IPS DF 4.7 (cell line): ENCODE data around the gene GCNT2.
"Not testable (repeated sequence)": the region's sequence is repeated elsewhere in the genome, so short reads cannot be mapped to it uniquely, and the experiment has no call there.

Experiments
- DNase-seq: peaks from one replicate; pipeline ENCODE4 v3.0.0-alpha.2; 2013; ENCODE audit warnings: low spot score; ENCODE audit errors: extremely low read depth

Gene GCNT2

GRCh38 chr6:10545482-10545881 lies 24.3 kb downstream of the GCNT2 start:
- no peak for DNase-seq

DNA sequence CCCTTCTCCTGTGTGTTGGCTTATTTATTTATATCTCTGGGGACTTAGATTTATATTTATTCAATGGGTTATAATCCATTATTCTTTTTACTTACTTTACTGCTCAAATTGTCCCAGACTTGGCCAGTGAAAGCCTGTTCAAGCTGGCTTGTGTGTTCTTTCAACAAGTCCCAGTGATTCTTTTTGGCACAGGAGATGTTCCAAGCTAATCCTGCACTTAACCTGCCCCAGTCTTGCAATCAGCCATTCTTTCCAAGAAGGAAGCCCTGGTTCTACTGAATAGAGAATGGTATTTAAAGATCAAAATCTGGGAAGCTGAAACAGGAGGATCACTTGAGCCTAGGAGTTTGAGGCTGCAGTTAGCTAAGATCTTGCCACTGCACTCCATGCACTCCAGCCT lies 26.7 kb downstream of the GCNT2 start:
- no peak for DNase-seq

DNA sequence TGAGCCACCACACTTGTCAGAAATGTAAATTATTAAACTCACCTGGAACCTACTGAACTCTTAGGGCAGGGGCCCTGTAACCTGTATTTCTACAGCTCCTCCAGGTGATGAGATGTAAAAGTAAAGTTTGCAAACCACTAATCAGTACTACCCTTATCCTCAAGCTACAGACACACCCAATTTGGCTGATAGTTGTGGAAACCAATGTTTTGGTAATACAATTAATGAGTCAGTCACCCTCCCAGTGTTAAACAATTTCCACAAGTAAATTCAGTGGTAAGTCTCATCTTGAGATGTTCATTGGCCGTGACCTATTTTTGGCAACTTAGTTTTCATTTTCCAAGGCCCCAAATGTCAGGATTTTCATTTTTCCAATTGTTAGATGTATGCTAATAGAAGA lies 29.6 kb downstream of the GCNT2 start:
- DNase-seq, result no peak

DNA sequence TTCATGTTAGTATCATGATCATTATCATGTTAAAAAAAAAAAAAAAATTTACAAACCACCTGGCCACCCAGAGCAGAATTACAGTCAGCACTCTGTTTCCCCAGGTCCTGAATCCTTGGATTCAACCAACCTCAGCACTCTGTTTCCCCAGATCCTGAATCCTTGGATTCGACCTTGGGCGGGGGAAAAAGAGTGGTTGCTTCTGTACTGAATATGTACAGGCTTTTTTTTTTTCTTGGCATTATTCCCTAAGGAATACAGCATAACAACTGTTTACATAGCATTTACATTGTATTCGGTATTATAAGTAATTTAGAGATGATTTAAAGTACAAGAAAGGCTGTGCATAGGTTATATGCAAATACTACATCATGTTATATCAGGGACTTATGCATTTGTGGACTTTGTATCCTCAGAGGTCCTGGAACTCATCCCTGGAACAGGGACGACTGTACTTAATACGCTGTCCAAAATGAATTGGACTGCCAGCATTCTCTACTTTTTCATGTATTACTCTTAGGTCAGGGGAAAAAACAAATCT lies 31.2 kb downstream of the GCNT2 start:
- DNase-seq, result no peak

- DNase-seq, result no peak
These were observed 32.7 kb downstream of the GCNT2 start for GRCh38 chr6:10553871-10554270.

- no peak for DNase-seq
These were observed 33.7 kb downstream of the GCNT2 start for GRCh38 chr6:10554826-10555225.

DNA sequence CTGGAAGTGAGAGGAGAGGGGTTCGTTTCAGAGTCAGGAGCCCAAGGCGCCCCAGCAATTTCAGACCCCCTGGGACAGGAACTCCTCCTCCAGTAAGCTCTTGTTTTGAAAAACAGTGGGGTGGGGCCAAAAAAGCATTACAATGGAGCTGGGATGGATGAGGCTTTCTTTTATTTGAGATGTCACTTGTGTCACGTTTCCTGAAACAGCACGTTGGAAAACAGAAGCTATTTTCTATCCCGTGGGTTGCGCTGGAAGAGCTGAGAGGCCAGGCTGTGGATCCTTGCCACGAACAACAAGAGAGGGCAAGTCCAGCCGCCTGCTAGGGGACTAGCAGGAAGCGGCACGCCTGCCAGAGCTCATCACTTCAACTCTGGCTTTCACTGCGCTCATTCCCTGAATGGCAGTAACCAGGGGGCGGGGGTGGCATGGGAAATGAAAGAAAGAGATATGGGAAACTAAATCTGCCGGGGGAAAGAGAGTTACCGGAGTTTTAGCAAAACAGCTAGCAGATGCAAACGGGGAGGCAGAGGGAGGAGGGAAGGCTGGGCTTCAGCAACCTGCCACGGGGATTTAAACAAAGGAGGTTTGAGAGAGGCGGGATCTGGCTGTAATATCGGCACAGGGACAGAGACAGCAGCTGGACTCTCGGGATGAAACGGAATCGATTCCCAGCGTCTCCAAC lies 34.6 kb downstream of the GCNT2 start:
- DNase-seq, result no peak

DNA sequence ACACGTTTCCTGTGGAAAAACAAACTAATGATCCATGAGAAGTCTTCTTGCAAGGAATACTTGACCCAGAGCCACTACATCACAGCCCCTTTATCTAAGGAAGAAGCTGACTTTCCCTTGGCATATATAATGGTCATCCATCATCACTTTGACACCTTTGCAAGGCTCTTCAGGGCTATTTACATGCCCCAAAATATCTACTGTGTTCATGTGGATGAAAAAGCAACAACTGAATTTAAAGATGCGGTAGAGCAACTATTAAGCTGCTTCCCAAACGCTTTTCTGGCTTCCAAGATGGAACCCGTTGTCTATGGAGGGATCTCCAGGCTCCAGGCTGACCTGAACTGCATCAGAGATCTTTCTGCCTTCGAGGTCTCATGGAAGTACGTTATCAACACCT lies 35.4 kb downstream of the GCNT2 start:
- DNase-seq, result no peak

GRCh38 chr6:10556992-10557391 lies 35.8 kb downstream of the GCNT2 start:
- DNase-seq, result no peak

- DNase-seq, result no peak
These were observed 36.8 kb downstream of the GCNT2 start for GRCh38 chr6:10557913-10558312.

DNA sequence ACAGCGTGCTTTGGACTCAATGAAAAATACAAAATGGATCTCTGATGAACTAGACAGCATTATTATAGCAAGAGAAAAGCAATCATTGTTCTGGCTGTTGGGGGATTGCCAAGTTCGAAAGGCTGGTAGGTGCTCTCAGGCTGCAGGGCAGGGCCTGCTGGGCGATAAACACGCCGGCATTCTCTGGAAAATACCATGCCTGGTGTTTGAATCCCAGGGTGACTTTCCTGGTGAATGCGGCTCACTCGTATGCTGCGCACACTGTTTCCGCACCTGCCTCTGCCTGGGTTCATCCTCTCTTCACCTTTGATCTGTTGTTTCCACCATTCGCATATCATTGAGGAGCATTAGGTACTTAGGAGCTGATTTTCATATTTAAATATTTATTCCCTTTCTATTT lies 37.4 kb downstream of the GCNT2 start:
- DNase-seq, result no peak

DNA sequence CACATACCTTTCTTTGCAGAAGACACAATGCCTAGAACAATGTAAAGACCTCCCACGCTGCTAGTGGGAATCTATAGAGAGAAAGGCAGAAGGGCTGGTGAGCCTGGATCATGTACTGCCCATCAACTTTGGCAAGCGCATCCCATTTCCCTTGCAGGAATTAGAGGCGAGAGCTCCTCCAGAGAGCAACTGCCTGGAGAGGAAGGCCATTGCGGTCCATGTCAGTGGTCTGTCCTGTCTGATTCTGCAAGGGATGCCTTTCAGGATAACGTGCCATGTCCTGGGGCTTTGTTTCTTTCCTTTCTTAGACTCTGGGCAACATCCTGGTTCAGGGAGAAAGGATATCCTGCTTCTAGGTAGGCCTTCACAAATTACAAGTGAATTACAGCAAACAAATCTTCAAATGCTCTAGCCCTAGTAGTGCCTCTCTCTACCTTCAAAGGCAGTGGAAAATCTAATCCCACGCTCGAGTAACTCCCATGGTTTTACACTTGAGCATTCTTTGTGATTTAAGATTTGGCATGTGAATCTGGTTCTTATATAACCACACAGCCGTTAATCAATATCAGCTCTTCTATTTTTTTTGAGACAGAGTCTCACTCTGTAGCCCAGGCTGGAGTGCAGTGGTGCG lies 38.5 kb downstream of the GCNT2 start:
- no peak for DNase-seq

- no peak for DNase-seq
These were observed 40.6 kb downstream of the GCNT2 start for GRCh38 chr6:10561611-10562199.

DNA sequence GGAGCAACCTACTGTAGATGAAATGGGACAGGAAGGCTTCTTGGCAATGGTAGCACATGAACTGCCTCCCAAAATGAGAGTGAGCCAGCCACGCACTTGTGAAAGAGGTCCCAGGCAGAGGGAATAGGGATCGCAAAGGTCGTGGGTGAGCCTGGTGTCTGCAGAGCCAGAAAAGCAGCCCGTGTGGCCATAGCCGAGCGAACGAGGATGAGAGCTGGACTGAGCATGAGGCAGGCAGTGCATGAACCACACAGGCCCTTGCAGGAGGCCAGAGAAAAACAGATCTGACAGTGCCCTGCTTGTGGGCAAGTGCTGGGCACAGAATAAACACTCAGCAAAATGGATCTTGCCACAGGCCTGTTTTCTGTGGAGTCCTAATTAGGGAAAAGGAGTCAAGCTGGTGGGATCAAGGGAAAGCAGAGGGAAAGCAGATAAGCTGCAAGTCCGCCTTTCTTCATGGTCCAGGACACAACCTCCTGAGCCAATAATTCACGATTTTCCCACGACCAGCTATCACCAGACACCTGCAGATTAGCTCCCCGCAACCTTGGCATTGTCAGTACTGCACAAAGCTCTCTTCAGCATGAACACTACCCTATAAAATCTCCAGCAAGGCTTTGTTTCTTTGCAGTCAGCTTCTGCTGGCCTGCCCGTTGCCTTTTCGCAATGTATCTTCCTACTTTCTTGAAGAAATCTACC lies 44.0 kb downstream of the GCNT2 start:
- DNase-seq, result no peak

DNA sequence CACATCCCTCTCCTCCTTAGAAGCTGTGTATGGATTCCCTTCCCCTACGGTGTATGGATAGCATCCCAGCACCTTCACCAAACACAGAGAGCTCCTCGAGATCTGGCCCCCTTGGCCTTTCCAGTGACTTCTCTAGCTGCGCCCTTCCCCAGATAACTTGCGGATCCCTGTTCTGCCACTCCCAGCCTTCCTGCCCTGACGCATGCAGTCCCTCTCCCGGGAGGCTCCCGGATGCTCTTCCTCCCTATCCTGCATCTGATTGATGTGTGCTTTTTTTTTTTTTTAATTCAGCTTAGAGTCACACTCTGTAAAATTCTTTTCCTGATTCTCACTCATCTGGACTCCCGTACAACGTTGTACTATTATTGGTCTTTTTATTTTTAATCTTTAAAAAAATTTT lies 44.8 kb downstream of the GCNT2 start:
- no peak for DNase-seq

GRCh38 chr6:10567256-10568026 lies 46.3 kb downstream of the GCNT2 start:
- no peak for DNase-seq

DNA sequence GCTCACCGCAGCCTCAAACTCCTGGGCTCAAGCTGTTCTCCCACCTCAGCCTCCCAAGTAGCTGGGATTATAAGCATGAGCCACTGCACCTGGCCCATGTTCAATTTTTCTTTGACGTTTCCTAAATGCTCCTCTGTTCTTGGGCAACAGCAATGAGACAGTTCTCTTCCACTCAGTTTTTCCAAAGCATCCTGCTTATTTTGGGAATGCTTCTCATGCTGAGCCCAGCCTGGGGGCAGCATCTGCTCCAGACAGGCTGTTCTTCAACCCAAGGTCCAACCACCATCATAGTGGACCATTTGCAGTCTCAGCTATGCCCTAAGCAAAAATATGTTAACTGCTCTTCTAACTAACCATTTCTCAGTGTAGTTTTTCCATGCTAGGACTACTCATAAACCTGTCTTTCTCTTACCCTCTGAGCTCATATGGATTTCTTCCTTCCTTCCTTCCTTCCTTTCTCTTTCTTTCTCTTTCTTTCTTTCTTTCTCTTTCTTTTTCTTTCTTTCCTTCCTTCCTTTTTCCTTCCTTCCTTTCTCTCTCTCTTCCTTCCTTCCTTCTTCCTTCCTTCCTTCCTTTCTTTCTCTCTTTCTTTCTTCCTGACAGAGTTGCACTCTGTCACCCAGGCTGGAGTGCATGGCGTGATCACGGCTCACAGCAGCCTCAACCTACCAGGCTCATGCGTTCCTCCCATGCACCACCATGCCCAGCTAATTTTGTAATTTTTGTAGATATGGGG lies 48.4 kb downstream of the GCNT2 start:
- no peak for DNase-seq

GRCh38 chr6:10575519-10575918 lies 54.4 kb downstream of the GCNT2 start:
- not testable (repeated sequence) for DNase-seq

DNA sequence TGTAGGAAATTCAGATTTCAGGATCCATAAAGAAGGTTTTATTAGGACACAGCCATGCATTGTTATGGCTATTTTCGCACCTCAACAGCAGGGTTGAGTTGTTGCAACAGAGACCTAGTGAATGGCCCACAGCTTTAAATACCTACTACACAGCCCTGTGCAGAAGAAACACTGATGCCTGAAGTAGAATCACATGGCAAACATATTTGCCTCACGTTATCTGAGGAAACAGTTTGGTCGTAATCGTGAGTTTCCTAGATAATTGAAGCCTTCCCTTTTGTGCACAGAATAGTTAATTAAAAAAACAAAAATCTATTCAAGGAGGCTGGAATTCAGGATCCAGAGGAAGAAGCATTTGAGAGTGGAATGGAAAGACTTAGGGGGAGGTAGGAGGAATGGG lies 55.1 kb downstream of the GCNT2 start:
- DNase-seq, result no peak

DNA sequence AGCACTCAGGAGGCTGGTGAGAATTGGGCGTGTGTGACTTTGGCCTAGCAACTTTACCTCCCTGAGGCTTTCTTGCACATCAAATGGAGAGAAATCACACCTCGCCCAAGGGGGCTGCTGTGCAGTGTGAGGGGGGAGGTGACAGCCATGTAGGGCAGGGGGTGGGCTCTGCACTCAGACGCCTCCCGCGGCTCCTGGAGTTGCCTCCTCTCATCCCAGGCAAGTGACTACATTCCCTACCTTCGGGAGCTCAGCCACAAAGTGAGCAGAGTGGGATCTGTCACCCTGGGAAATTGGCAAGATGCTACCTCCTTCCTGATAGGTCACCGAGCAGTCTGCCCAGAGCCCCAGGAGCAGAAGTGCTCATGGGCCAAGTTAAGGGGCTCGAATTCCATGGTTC lies 56.0 kb downstream of the GCNT2 start:
- DNase-seq, result no peak

- no peak for DNase-seq
These were observed 57.6 kb downstream of the GCNT2 start for GRCh38 chr6:10578723-10579122.
